HCT116 (cell line): ENCODE results near the gene CTSW. TPM values are rescaled to one million over a fixed set of nuclear protein-coding genes. Genes with fewer than 3 reads are reported as not detected.

Source experiments
- ATAC-seq: fragments of 200-7000 bp; cut with Tn5 transposase; 2 replicates; pipeline ENCODE4 v1.9.1; 2020; ENCODE audit warnings: mild to moderate bottlenecking, moderate library complexity
- BruUV-seq: library from RNA; stranded (reverse); fragments of 400-500 nt; replicated peaks from 2 replicates; lab custom pipeline; 2021; lab: Mats Ljungman, UMichigan
- CTCF ChIA-PET: fragments of 300-600 bp; sonication (Branson Sonifier 250); formaldehyde crosslinking; loops from one replicate; lab custom pipeline; 2021; ENCODE audit warnings: antibody characterized with exemption; lab: Charles Lee
- POLR2A ChIA-PET: fragments of 300-600, 350-600 bp; sonication (Branson Sonifier 250); formaldehyde crosslinking; loops from one replicate; lab custom pipeline; 2021; ENCODE audit warnings: antibody characterized with exemption; lab: Charles Lee
- RAD21 ChIA-PET, 2 experiments: fragments of 300-600 bp; sonication (Branson Sonifier 250); formaldehyde crosslinking; loops; one replicate each; lab custom pipeline; 2023; ENCODE audit warnings: low total read pairs in 2 of 2; ENCODE audit not compliant: uncharacterized antibody in 2 of 2, unreplicated experiment in 2 of 2, low non-redundant PET in 1 of 2; lab: Charles Lee
- DNase-seq: peaks from one replicate; pipeline ENCODE4 v3.0.0-alpha.2; 2010; ENCODE audit warnings: low read depth, low spot score
- H2AFZ ChIP-seq: fragments of 200-600 bp; shearing (Covaris generic), sonication (generic); 2 replicates; pipeline ENCODE4 v1.6.1; 2017; ENCODE audit warnings: low read depth, mixed run types, mixed read lengths, antibody characterized with exemption, low read length; ENCODE audit not compliant: poor library complexity, severe bottlenecking
- H3K27ac ChIP-seq: 2 replicates; pipeline ENCODE4 v1.5.1; 2012; ENCODE audit warnings: low read depth, low read length
- H3K27me3 ChIP-seq: fragments of 200-600 bp; sonication (generic); 2 replicates; pipeline ENCODE4 v1.6.1; 2016; ENCODE audit warnings: mixed run types, low read length, mixed read lengths; ENCODE audit not compliant: insufficient read depth
- H3K36me3 ChIP-seq, 2 experiments: fragments of 200-500 bp in 1 of 2; fragments of 200-600 bp in 1 of 2; sonication (Bioruptor generic) in 1 of 2; sonication (generic) in 1 of 2; 2 replicates each; pipeline versions ENCODE4 v1.5.1 to v1.6.1; 2014 to 2016; ENCODE audit warnings: low read length in 2 of 2, inconsistent platforms in 1 of 2, mixed read lengths in 1 of 2, mixed run types in 1 of 2; ENCODE audit not compliant: insufficient read depth in 2 of 2, control insufficient read depth in 1 of 2
- H3K4me1 ChIP-seq, 2 experiments: fragments of 200-600 bp in 1 of 2; sonication (generic) in 1 of 2; 2 replicates each; pipeline versions ENCODE4 v1.5.1 to v1.6.1; 2012 to 2017; ENCODE audit warnings: low read length in 2 of 2, inconsistent platforms in 1 of 2, mild to moderate bottlenecking in 1 of 2, mixed read lengths in 1 of 2, mixed run types in 1 of 2, moderate library complexity in 1 of 2; ENCODE audit not compliant: insufficient read depth in 2 of 2, control insufficient read depth in 1 of 2
- H3K4me2 ChIP-seq: fragments of 200-600 bp; sonication (generic); 2 replicates; pipeline ENCODE4 v1.6.1; 2017; ENCODE audit warnings: mixed run types, low read length, mixed read lengths
- H3K4me3 ChIP-seq, 2 experiments: fragments of 200-600 bp in 1 of 2; sonication (generic) in 1 of 2; replicated peaks in 1 of 2; 2 replicates each; pipeline ENCODE4 v1.5.1; 2011 to 2016; ENCODE audit warnings: low read length in 2 of 2, control low read depth in 1 of 2, low read depth in 1 of 2, mild to moderate bottlenecking in 1 of 2, mixed read lengths in 1 of 2, mixed run types in 1 of 2
- H3K79me2 ChIP-seq: fragments of 200-600 bp; sonication (generic); 2 replicates; pipeline ENCODE4 v1.6.1; 2017; ENCODE audit warnings: mild to moderate bottlenecking, mixed run types, low read length, moderate library complexity, mixed read lengths; ENCODE audit not compliant: insufficient read depth
- H3K9ac ChIP-seq: fragments of 200-600 bp; sonication (generic); 2 replicates; pipeline ENCODE4 v1.6.1; 2016; ENCODE audit warnings: low read length, mixed read lengths
- H3K9me2 ChIP-seq: fragments of 200-600 bp; sonication (generic), shearing (Covaris generic); 2 replicates; pipeline ENCODE4 v1.6.1; 2017; ENCODE audit warnings: mixed run types, mild to moderate bottlenecking, moderate library complexity; ENCODE audit not compliant: insufficient read depth
- H3K9me3 ChIP-seq, 2 experiments: fragments of 200-500 bp in 1 of 2; fragments of 200-600 bp in 1 of 2; sonication (Bioruptor generic) in 1 of 2; sonication (generic) in 1 of 2; 2 replicates each; pipeline ENCODE4 v1.6.1; 2014 to 2017; ENCODE audit warnings: low read length in 2 of 2, mixed read lengths in 2 of 2, inconsistent platforms in 1 of 2, low read depth in 1 of 2, mild to moderate bottlenecking in 1 of 2, mixed run types in 1 of 2, moderate library complexity in 1 of 2; ENCODE audit not compliant: control insufficient read depth in 1 of 2, insufficient read depth in 1 of 2
- H4K20me1 ChIP-seq: fragments of 200-600 bp; sonication (generic), shearing (Covaris generic); 2 replicates; pipeline ENCODE4 v1.6.1; 2017; ENCODE audit warnings: mixed run types, mild to moderate bottlenecking, moderate library complexity; ENCODE audit not compliant: insufficient read depth
- CBX3 ChIP-seq: IDR thresholded peaks from 2 replicates; pipeline ENCODE4 v1.6.1; 2012; ENCODE audit warnings: low read depth
- EGR1 ChIP-seq: IDR thresholded peaks from 2 replicates; pipeline ENCODE4 v1.6.1; 2012; ENCODE audit warnings: low read depth
- ELF1 ChIP-seq: IDR thresholded peaks from 2 replicates; pipeline ENCODE4 v1.6.1; 2012; ENCODE audit warnings: low read depth, borderline replicate concordance
- EZH2 ChIP-seq: fragments of 200-600 bp; sonication (generic); IDR thresholded peaks from 2 replicates; pipeline ENCODE4 v1.6.1; 2017; ENCODE audit warnings: antibody characterized with exemption, mixed run types
- JUND ChIP-seq: IDR thresholded peaks from 2 replicates; pipeline ENCODE4 v1.6.1; 2012
- POLR2AphosphoS5 ChIP-seq: IDR thresholded peaks from 2 replicates; pipeline ENCODE4 v1.6.1; 2011; ENCODE audit warnings: mild to moderate bottlenecking, low read depth, low read length, moderate library complexity
- REST ChIP-seq: IDR thresholded peaks from 2 replicates; pipeline ENCODE4 v1.6.1; 2012; ENCODE audit warnings: low read depth
- YY1 ChIP-seq: IDR thresholded peaks from 2 replicates; pipeline ENCODE4 v1.6.1; 2011; ENCODE audit warnings: low read length, low read depth, moderate library complexity, mild to moderate bottlenecking; ENCODE audit not compliant: insufficient replicate concordance; ENCODE audit errors: extremely low read depth
- ZBTB33 ChIP-seq: IDR thresholded peaks from 2 replicates; pipeline ENCODE4 v1.6.1; 2011; ENCODE audit warnings: mild to moderate bottlenecking, low read length, moderate library complexity; ENCODE audit not compliant: insufficient replicate concordance; ENCODE audit errors: extremely low read depth
- ZFX ChIP-seq: fragments of 450-650 bp; IDR thresholded peaks from 2 replicates; pipeline ENCODE4 v1.6.1; 2017
- intact Hi-C: fragments of 100-400 bp; cut with micrococcal nuclease; formaldehyde crosslinking; loops from 2 replicates; pipeline ENCODE4 v1.10.0; 2022
- total RNA-seq: library from RNA; stranded (reverse); gene quantifications from one replicate; pipeline ENCODE4 v1.2.1, GENCODE V29; 2021; ENCODE audit not compliant: unreplicated experiment
- TF ChIP-seq, protein P1 (sequence below): IDR thresholded peaks from 2 replicates; pipeline ENCODE4 v1.6.1; 2012

CTSW gene
- total RNA-seq, 1 experiment from 2014 or later = not detected

DNA sequence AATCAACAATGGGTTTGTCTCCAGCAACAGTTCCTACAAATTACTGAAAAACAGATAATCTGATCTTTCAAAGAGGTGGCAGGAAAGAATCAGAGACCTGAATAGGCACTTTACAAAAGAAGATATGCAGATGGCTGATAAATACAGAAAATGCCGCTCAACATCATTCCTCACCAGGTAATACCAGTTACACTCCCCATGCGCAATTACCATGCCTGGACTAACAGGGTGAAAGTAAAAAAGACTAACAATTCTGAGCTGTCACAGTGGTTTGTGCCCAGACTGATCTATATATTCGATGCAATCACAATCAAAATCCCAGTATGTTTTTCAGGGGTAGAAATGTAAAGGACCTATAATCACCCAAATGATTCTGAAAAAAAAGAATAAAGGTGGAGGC lies 35.8 kb upstream of the CTSW start:
- no peak for TF ChIP-seq ZFX
- TF ChIP-seq EGR1 = no peak
- TF ChIP-seq ELF1 = no peak
- TF ChIP-seq CBX3 = no peak
- TF ChIP-seq POLR2AphosphoS5 = no peak
- TF ChIP-seq JUND = no peak
- no peak for TF ChIP-seq EZH2
- TF ChIP-seq YY1 = no peak
- no peak for TF ChIP-seq ZBTB33
- TF ChIP-seq REST = no peak
- TF ChIP-seq, protein P1, sequence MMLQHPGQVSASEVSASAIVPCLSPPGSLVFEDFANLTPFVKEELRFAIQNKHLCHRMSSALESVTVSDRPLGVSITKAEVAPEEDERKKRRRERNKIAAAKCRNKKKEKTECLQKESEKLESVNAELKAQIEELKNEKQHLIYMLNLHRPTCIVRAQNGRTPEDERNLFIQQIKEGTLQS = no peak
- TF ChIP-seq, all 23 proteins: peak for 0
- ChIA-PET POLR2A (interaction anchor here (0.5 kb wide), 1 partner anchor 132 kb away, joined by 3 read pairs; no protein-coding TSS in a partner anchor), RAD21 (no interaction called here), CTCF (interaction anchor here (0.7 to 1.5 kb wide), 3 partner anchors 16 to 64 kb away, joined by 3 to 6 read pairs (median 5); no protein-coding TSS in a partner anchor)
- ATAC-seq (no peak), DNase-seq (no peak)
- H3K4me3 ChIP-seq = no peak overlapping the region
- no peak overlapping the region for H3K4me2 ChIP-seq
- H4K20me1 ChIP-seq = no peaks in the 10 kb centered on the region
- H3K9me2 ChIP-seq = no peaks in the 10 kb centered on the region
- H3K9me3 ChIP-seq = no peaks in the 10 kb centered on the region
- H3K4me1 ChIP-seq = no peaks in the 10 kb centered on the region
- no peaks in the 10 kb centered on the region for H3K79me2 ChIP-seq
- no peak overlapping the region for H2AFZ ChIP-seq
- BruUV-seq = no TSS peak
- H3K9ac ChIP-seq = no peak overlapping the region
- intact Hi-C loops = no loop called here
- H3K27ac ChIP-seq = no peak overlapping the region
- no peaks in the 10 kb centered on the region for H3K36me3 ChIP-seq
- H3K27me3 ChIP-seq = no peaks in the 10 kb centered on the region
